GM18520 (cell line): ENCODE data around the gene CES4A.
A peak's percentile ranks its signal among the peaks of the same experiment; 100 is the strongest.
"Not testable (repeated sequence)": the region's sequence is repeated elsewhere in the genome, so short reads cannot be mapped to it uniquely, and the experiment has no call there.

Experiments used
- ATAC-seq: cut with Tn5 transposase; IDR thresholded peaks from one replicate; pipeline ENCODE4 v1.9.1; 2021; ENCODE audit not compliant: unreplicated experiment

CES4A gene

GRCh38 chr16:66988197-66988788, at the start of gene CES4A:
Gene CES4A (plus strand): TSS chr16:66988589. CDS start chr16:66988773, 184 bp downstream.
- ATAC-seq, result no peak

GRCh38 chr16:66939366-66939765, 49.0 kb upstream of the CES4A start:
- no peak for ATAC-seq

DNA sequence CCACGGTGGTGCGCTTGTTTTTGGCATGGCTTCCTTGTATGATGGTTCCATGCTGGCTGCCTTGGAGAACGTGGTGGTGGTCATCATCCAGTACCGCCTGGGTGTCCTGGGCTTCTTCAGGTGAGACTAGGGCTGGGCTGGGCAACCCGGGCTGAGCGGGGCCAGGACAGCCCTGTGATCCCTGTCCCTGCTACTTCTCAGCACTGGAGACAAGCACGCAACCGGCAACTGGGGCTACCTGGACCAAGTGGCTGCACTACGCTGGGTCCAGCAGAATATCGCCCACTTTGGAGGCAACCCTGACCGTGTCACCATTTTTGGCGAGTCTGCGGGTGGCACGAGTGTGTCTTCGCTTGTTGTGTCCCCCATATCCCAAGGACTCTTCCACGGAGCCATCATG, 48.2 kb upstream of the CES4A start:
- ATAC-seq, result no peak

GRCh38 chr16:66942981-66943380, 45.4 kb upstream of the CES4A start:
- no peak for ATAC-seq

DNA sequence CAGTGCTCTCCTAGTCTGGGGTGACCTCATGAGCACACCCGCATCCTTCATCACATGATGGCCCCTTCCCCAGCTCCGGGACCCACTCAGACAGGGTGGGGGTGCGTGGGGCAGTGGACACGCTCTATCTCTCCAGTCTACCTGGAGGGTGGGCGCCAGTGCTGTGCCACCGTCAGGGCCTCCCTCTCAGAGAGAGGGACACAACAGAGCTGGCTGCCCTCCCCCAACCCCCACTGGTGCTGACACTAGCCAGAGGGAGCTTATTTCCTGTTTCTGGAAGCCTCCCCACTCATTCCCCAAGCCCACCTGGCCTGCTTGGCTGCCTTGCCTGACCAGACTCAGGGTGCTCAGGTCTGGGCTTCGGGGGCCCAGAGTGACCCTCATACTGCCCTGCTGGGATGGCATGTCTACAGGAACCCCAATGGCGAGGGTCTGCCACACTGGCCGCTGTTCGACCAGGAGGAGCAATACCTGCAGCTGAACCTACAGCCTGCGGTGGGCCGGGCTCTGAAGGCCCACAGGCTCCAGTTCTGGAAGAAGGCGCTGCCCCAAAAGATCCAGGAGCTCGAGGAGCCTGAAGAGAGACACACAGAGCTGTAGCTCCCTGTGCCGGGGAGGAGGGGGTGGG, 44.8 kb upstream of the CES4A start:
- no peak for ATAC-seq

DNA sequence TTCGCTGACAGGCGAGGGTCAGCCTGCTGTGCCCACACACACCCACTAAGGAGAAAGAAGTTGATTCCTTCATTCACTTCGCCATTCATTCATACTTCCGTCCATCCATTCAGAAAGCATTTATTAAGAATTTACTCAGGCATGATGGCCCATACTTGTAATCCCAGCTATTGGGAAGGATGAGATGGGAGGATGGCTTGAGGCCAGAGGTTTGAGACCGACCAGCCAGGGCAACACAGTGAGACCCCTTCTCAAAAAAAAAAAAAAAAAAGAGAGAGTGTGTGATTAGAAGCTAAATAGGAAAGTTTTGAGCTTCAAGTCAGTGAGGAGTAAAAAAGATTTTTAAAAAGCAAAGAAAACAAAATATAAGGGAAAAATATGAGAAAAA, 44.3 kb upstream of the CES4A start:
- no peak for ATAC-seq

DNA sequence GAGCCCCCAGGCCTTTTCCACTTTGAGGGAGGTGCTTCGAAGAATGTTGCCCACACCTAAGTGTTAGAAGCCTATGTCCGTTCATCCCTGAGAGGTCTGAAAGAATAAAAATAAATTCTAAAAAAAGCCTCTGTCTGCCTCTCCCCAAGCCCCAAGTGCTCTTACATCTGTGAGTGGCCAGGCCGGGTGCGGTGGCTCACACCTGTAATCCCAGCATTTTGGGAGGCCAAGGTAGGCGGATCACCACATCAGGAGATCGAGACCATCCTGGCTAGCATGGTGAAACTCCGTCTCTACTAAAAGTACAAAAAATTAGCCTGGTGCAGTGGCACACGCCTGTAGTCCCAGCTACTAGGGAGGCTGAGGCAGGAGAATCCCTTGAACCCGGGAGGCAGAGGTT, 43.4 kb upstream of the CES4A start:
- not testable (repeated sequence) for ATAC-seq

- no peak for ATAC-seq
These were observed 42.5 kb upstream of the CES4A start for GRCh38 chr16:66945939-66946338.

DNA sequence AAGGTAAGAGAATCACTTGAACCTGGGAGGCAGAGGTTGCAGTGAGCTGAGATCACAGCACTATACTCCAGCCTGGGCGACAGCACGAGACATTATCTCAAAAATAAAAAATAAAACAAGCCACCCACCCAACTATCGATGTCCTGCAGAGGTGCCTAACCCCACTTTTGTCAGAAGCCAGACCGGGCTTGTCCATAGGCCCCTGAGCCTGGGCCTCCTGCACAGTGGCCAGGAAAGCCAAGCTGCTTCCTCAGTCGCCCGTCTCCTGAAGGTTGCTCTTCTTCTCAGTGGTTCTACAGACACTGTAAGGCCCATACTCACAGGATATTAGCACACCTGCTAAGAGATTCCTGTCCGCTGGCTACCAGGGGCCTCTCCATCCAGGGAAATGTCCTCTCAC, 41.8 kb upstream of the CES4A start:
- no peak for ATAC-seq

DNA sequence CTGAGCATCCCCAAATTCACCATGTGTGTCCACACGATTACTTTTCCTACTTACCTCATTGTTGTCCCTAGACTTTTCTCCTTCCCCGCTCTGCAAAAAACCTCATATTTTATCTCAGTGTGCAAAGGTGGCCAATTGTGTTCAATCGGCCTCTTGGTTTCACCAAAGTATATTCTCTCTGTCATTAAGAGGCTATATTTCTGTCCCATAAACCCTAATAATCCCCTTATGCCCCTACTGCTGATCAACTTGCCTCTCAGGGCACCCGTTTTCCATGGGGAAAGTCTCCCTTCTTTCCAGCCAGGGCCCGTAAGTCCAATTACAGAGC, 41.5 kb upstream of the CES4A start:
- no peak for ATAC-seq

DNA sequence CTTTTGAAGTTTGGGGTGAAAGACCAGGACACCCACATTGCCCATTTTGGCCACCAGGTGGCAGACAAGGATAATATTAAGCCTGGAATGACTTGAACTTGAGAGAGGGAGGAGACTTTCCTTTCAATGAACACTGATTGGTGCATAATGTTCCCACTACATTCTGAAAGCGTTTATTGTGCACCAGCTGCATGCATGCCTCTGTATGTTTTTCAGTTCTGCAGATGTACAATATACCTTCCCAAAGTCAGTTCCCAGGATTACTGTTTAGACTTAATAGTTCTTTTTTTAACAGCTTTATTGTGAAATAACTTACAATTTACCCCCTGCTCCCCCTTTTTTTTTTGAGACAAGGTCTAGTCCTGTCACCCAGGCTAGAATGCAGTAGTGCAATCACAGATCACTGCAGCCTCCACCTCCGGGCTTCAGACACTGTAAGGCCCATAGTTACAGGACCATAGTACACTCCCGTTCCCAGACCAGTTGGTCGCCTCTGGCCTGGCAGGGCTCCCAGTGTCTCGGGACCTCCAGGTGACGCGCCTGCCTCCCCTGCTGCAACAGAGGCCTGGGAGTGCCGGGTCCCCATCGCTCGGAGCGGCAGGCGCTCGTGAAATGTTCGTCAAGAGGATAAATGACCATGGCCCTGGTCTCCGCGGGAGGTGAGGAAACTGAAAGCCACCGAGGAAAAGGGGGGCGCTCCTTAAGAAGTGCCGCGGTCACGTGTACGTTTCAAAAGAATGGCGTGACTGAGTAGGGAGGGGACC, 40.9 kb upstream of the CES4A start:
- ATAC-seq, result peak; percentile 61

- no peak for ATAC-seq
These were observed 40.1 kb upstream of the CES4A start for GRCh38 chr16:66948134-66948836.

DNA sequence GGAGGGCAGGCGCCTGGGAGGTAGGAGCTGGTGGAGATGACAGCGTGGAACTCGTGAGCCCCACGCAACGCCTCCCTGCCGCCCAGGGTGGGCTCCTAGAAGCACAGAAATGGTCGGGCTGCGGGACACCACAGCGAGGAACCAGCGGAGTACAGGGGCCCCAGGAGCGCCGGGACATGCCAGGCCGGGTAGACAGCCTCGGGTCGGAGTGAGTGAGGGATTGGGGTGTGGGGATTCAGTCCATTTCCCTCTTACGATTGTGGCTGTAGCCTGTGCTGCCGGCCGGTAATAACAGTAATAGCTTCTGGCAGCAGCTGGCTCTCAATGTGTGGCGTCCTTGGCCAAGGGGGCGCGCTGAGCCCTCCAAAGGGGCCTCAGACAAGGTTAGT, 39.6 kb upstream of the CES4A start:
- no peak for ATAC-seq

GRCh38 chr16:66949472-66949871, 38.9 kb upstream of the CES4A start:
- no peak for ATAC-seq

GRCh38 chr16:66950437-66950836, 38.0 kb upstream of the CES4A start:
- ATAC-seq, result peak; percentile 35

DNA sequence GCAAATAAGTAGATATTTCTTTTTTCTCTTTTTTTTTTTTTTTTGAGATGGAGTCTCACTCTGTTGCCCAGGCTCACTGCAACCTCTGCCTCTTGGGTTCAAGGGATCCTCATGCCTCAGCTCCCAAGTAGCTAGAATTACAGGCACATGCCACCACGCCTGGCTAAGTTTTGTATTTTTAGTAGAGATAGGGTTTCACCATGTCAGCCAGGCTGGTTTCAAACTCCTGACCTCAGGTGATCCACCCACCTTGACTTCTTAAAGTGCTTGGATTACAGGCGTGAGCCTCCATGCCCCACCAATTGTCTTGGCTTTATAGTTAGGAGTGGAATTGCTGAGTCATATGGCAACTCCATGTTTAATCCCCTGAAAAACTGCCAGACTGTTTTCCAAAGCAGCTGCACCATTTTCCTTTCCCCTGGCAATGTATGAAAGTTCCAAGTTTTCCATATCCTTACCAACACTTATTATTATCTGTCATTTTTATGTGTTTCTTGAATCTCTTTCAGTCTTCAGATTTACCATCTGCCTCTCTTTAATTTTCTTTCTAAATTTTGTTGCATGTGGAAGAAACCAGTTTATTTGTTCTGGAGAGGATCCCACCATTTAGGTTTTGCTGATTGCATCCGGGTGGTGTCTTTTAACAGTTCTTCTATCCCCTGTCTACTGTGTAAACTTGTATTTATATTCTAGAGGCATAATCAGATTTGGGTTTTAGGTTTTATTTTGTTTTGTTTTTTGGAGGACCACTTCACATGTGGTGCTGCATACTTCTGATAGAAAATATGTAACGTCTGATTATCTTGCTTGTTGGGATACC, 37.2 kb upstream of the CES4A start:
- ATAC-seq, result no peak

DNA sequence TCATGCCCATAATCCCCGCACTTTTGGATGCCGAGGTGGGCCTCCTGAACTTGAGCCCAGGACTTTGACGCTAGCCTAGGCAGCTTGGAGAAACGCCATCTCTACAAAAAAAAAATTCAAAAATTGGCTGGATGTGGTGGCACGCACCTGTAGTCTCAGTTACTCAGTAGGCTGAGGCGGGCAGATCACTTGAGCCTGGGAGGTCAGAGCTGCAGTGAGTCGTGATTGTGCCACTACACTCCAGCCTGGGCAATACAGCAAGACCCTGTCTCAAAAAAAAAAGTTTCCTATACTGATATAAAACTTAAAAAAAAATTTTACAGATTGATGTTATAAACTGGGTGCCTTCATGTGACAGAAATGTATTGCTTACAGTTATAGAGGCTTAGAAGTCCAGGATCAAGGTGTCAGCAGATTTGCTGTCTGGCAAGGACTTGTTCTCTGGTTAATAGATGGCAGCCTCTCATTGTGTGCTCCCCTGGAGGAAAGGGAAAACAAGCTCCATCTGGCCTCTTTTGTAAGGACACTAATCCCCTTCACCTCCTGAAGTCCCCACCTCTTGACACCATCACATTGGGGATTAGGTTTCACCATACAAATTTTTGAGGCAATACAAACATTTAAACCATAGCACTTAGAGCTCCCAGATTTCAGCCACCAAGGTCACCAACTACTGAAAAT, 35.8 kb upstream of the CES4A start:
- no peak for ATAC-seq

- ATAC-seq, result no peak
These were observed 34.8 kb upstream of the CES4A start for GRCh38 chr16:66953462-66954096.

GRCh38 chr16:66954097-66954659, 34.2 kb upstream of the CES4A start:
- ATAC-seq, result no peak
